Right atrium auricular region (tissue), 2 donors: ENCODE results near the gene CNTNAP1. TPM values are rescaled to one million over a fixed set of nuclear protein-coding genes. Genes with fewer than 3 reads are reported as not detected.

Experiments
- DNase-seq: peaks from one replicate; pipeline ENCODE4 v3.0.0-alpha.2; 2019; ENCODE audit warnings: low spot score
- H3K27ac ChIP-seq, 2 donors: fragments of 200-600 bp; sonication (generic); 1 replicate in 1 of 2; 2 replicates in 1 of 2; pipeline ENCODE4 v1.5.1; 2016 to 2019
- H3K27me3 ChIP-seq, 2 donors: fragments of 200-600 bp; sonication (generic); one replicate each; pipeline versions ENCODE4 v1.5.1 to v1.6.0; 2017 to 2019
- H3K36me3 ChIP-seq: fragments of 200-600 bp; sonication (generic); one replicate; pipeline ENCODE4 v1.5.1; 2016
- H3K4me1 ChIP-seq, 2 donors: fragments of 200-600 bp; sonication (generic); one replicate each; pipeline versions ENCODE4 v1.5.1 to v1.6.0; 2017 to 2019
- H3K4me3 ChIP-seq, 2 donors: fragments of 200-600 bp; sonication (generic); 1 replicate in 1 of 2; 2 replicates in 1 of 2; pipeline ENCODE4 v1.5.1; 2017 to 2019; ENCODE audit warnings: mild to moderate bottlenecking in 1 of 2, moderate library complexity in 1 of 2
- H3K9me3 ChIP-seq, 2 donors: fragments of 200-600 bp; sonication (generic); one replicate each; pipeline ENCODE4 v1.5.1; 2019
- total RNA-seq, 2 donors: library from RNA; depleted of rRNA; stranded (reverse); fragments of >200 nt; gene quantifications; one replicate each; pipeline ENCODE4 v1.1.0, GENCODE V29; 2016
- TF ChIP-seq, protein P1 (sequence below), 2 donors: fragments of 200-600 bp; sonication (generic); IDR thresholded peaks; one replicate each; pipeline ENCODE4 v1.5.1; 2019; ENCODE audit warnings: antibody characterized with exemption in 2 of 2

Gene CNTNAP1
- total RNA-seq, 2 donors from 2014 or later = 0.96 to 2.0 TPM

- no peak for DNase-seq
- H3K36me3 ChIP-seq = peaks cover 93% of the 10 kb centered on the region
- H3K9me3 ChIP-seq = no peaks in the 10 kb centered on the region
- H3K4me1 ChIP-seq = peaks cover 0 to 2% of the 10 kb centered on the region in 2 donors
- H3K27ac ChIP-seq = no peak overlapping the region
- TF ChIP-seq, protein P1, sequence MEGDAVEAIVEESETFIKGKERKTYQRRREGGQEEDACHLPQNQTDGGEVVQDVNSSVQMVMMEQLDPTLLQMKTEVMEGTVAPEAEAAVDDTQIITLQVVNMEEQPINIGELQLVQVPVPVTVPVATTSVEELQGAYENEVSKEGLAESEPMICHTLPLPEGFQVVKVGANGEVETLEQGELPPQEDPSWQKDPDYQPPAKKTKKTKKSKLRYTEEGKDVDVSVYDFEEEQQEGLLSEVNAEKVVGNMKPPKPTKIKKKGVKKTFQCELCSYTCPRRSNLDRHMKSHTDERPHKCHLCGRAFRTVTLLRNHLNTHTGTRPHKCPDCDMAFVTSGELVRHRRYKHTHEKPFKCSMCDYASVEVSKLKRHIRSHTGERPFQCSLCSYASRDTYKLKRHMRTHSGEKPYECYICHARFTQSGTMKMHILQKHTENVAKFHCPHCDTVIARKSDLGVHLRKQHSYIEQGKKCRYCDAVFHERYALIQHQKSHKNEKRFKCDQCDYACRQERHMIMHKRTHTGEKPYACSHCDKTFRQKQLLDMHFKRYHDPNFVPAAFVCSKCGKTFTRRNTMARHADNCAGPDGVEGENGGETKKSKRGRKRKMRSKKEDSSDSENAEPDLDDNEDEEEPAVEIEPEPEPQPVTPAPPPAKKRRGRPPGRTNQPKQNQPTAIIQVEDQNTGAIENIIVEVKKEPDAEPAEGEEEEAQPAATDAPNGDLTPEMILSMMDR (IDR thresholded peaks at IDR 0.05) = no peak
- no peaks in the 10 kb centered on the region for H3K27me3 ChIP-seq
- H3K4me3 ChIP-seq = no peak overlapping the region
These were observed 22.1 kb downstream of the CNTNAP1 start for GRCh38 chr17:42704490-42704836.

DNA sequence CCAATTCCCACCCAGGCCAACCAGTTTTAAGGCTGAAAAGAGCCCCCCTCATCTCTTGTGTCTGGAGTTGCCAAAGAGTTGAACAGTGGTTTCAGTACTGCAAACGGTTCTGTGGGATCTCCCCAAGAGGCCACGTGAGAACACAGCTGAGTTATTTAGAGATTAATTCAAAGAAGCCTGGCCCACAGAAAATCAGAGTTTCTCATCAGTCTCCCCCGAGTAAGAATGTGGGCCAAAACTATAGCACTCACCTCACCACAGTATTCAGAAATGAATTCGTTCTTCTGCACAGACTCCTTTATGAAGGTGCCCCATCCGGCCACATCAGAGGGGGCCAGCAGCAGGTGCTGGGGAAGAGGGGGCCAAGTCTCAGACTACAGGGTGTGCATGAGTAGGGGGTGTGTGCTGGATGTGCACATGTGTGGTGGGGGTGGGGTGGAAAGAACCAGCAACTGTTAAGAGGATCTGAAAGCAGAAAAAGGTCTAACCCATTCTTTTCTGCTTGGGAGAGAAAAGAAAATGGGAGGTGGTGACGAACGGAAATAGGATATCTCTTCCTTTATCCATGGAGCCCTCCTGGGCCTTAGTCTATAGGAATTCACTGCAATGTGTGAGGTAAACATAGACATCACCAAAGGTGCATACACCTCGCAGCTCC lies 22.6 kb downstream of the CNTNAP1 start:
- no peaks in the 10 kb centered on the region for H3K4me1 ChIP-seq
- no peak overlapping the region for H3K4me3 ChIP-seq
- no peaks in the 10 kb centered on the region for H3K9me3 ChIP-seq
- H3K27ac ChIP-seq = no peak overlapping the region
- TF ChIP-seq, protein P1 (IDR thresholded peaks at IDR 0.05) = no peak
- H3K27me3 ChIP-seq = no peaks in the 10 kb centered on the region
- peaks cover 98% of the 10 kb centered on the region for H3K36me3 ChIP-seq
- DNase-seq = no peak

- H3K9me3 ChIP-seq = no peaks in the 10 kb centered on the region
- H3K27me3 ChIP-seq = no peaks in the 10 kb centered on the region
- TF ChIP-seq, protein P1 (IDR thresholded peaks at IDR 0.05) = no peak
- DNase-seq = no peak
- no peak overlapping the region for H3K27ac ChIP-seq
- no peaks in the 10 kb centered on the region for H3K4me1 ChIP-seq
- H3K4me3 ChIP-seq = no peak overlapping the region
- H3K36me3 ChIP-seq = peaks cover 100% of the 10 kb centered on the region
These were observed 24.4 kb downstream of the CNTNAP1 start for GRCh38 chr17:42706732-42707131.

DNA sequence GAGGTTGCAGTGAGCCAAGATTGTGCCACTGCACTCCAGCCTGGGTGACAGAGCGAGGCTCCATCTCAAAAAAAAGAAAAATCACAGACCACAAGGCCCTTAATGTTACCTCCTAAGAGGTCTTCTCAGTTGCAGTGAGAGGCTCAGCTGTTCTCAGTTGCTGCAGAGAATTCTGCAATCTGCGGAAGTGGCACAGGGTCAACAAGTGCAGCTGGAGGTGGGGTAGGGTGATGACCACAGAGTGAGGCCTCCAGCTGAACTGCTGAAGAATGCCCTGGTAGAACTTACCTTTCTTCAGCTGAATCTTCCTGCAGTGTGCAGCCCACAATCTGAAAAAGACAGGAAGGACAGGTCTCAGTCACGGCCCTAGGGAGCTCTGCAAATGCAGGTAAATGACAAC lies 26.3 kb downstream of the CNTNAP1 start:
- H3K27me3 ChIP-seq = no peaks in the 10 kb centered on the region
- H3K36me3 ChIP-seq = peaks cover 100% of the 10 kb centered on the region
- TF ChIP-seq, protein P1 (IDR thresholded peaks at IDR 0.05) = no peak
- no peaks in the 10 kb centered on the region for H3K4me1 ChIP-seq
- no peak overlapping the region for H3K27ac ChIP-seq
- no peak overlapping the region for H3K4me3 ChIP-seq
- H3K9me3 ChIP-seq = no peaks in the 10 kb centered on the region
- DNase-seq = no peak

GRCh38 chr17:42709561-42709960 lies 27.2 kb downstream of the CNTNAP1 start:
- DNase-seq = no peak
- TF ChIP-seq, protein P1 (IDR thresholded peaks at IDR 0.05) = no peak
- no peak overlapping the region for H3K27ac ChIP-seq
- no peaks in the 10 kb centered on the region for H3K27me3 ChIP-seq
- H3K9me3 ChIP-seq = no peaks in the 10 kb centered on the region
- H3K4me1 ChIP-seq = no peaks in the 10 kb centered on the region
- no peak overlapping the region for H3K4me3 ChIP-seq
- H3K36me3 ChIP-seq = peaks cover 97% of the 10 kb centered on the region

DNA sequence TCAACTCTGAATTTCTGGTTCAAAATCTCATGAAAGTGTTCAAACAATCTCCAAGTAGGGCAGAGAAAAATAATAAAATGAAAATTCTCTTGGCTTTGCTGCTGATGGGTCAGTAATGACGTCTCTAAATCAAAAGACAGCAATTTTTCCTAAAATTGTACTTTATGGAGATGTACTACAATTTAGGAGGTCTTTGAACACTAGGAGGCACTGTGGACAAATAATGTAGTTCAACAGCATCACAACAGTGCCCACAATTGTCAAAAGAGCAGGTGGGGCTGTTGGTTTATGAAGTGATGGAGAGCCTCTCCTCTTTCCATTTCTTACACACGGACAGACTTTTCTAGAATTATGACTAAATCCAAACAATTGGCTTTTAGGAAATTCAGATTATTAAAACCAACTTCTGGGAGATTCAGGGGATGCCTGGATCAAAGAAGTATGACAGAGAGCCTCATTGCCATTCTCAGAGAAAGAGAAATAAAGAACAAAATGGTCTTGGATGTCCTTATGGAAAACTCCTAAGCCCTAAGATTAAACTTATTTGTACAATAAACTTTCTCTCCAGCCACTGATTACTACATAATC lies 38.8 kb downstream of the CNTNAP1 start:
- H3K4me3 ChIP-seq = no peak overlapping the region
- no peaks in the 10 kb centered on the region for H3K9me3 ChIP-seq
- DNase-seq = no peak
- H3K27me3 ChIP-seq = no peaks in the 10 kb centered on the region
- TF ChIP-seq, protein P1 (IDR thresholded peaks at IDR 0.05) = peak; percentile 36 to 80
- peaks cover 85% of the 10 kb centered on the region for H3K36me3 ChIP-seq
- H3K4me1 ChIP-seq = no peaks in the 10 kb centered on the region
- H3K27ac ChIP-seq = no peak overlapping the region
